HK-2 (cell line): ENCODE results near the gene HS3ST4.
A peak's percentile ranks its signal among the peaks of the same experiment; 100 is the strongest.
"Not testable (repeated sequence)": the region's sequence is repeated elsewhere in the genome, so short reads cannot be mapped to it uniquely, and the experiment has no call there.

Experiments used
- DNase-seq: peaks from one replicate; pipeline ENCODE4 v3.0.0-alpha.2; 2018; ENCODE audit not compliant: unreplicated experiment

HS3ST4 gene

GRCh38 chr16:25730396-25730795 is 38.6 kb downstream of the HS3ST4 start:
- no peak for DNase-seq

DNA sequence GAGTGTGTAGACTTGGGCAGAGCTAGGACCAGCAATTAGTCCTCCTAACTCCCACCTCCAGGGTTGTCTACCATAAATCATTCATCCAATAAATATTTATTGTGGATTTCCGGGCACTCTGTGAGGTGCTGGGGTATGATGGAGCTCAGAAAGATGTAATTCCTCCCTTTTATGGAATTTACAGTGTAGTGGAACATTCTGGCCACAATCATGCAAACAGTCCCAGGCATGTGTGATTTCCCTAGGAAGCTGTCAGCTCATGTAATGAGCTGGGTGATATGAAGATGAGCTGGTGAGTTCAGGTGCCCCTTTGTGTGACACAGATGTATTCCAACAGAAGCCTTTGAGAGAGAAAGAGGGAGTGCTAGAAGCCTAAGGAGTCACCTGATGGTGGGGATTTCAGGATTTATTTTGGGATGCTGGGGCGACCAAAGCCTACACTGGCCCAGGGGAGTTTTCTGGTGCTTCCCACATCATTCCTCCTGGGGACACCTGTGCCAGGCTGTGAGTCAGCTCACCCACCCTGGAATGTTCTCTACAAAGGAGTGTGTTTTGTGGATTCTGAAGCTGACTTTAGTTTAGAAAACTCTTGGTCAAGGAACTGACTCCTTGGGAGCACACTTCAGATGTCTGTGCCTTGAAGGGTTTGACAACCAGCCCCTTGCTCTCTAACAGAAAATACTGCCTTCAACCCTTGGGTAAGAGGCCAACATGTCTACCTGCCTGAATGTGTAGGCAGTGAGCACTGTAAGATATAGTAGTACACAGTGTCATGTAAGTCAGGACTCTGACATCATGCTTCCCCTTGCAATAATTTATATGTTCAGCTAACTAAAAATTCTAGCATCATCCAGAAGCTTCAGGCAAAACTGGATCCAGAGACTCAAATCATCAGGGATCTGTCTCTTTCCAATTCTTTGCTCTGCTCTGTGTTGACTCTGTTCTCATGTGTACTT is 42.9 kb downstream of the HS3ST4 start:
- DNase-seq: no peak

DNA sequence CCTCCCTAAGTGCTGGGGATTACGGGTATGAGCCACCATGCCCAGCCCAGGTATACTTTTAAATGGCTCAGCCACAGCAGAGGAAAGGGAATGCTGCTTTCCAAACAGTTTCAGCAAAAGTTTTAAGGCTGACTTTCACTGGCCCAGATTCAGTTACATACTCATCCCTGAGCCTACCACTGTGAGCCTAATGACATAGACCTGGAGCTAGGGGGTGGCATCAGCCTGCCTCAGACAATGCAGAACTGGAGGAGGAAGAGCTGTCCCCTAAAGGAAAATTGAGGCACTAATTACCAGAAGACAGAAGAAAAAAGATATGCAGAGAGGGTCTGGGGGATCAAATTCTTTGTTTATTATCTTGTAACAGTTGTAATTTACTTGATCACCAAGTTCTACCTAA is 43.9 kb downstream of the HS3ST4 start:
- no peak for DNase-seq

DNA sequence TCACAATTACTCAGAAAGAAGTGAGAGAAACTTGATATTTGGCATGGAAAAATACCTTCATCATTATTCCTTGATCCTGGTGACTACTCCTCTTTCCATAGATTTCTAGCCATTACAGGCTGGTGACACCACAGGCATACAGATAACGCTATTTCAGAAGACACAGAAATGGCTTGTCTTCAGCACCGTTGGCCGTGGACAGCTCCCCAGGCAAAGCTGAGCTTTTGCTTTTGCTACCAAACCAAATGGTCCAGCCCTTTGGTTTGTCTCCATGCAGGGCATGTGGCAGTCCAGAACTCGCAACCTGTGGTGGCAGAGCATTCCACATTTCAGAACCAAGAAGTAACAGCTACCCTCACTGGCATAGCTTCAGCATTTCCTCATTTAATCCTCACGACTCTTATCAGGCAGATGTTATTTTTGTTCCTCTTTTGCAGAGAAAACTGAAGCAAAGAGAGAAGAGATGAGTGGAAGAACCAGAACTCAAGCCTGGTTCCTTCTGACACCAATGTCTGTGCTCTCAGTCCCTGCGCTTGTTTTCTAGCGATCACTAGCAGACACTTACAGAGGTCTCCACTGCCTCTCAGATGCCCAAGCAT is 55.5 kb downstream of the HS3ST4 start:
- peak; percentile 11 for DNase-seq

DNA sequence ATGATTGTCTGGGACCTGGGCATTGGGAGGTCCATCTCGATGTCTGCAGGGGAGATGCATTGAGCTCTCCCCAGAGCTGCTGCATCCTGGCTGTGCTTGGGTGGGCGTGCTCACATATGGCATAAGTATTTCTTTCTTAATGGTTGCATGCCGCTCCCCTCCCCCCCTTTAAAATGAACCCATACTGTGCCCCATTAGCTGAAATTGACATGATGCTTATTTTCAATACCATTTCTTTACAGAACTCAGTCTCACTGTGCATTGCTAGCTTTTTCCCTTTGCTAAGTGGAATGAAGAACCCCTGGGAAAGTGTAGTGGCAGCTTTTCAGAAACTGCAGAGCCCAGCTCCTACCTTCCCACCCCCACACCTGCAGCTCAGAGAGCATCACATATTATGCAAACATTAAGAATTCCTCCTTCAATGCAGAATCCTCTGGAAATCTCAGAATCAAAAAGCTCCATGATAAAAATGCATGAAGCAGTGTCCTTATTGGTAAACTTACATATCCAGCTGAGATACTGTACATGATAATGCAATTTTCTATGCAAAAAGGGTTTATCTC is 56.4 kb downstream of the HS3ST4 start:
- no peak for DNase-seq

- no peak for DNase-seq
Measured at GRCh38 chr16:25750488-25751216, 58.9 kb downstream of the HS3ST4 start.

DNA sequence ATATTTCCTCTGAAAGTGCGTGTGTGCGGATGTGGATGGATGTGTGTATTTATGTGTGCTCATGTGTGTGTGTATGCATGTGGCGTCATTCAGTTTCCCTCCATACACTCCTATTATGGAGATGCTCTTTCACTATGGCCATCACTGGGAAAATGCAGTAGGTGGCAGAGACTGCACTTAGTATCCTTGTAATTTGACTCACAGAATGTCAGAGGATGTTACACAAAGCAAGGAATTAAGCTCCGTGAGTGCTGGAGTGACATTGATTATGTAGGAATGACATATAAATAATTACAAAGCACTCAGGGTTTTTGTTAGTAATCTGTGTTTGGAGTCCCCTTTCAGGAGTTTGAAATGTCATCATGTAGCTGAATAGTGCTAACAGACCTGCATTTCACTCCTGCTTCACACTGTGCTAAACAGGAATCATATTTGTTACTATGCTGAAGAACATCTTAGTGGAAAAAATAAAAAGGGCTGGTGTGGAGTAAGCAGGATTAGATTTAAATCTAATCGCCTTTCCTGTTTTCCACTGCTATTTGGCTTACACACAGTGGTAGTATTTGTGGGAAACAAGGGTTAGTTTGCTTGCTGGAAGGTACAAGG is 59.6 kb downstream of the HS3ST4 start:
- DNase-seq: no peak

- DNase-seq: no peak
Measured at GRCh38 chr16:25764466-25764865, 72.7 kb downstream of the HS3ST4 start.

DNA sequence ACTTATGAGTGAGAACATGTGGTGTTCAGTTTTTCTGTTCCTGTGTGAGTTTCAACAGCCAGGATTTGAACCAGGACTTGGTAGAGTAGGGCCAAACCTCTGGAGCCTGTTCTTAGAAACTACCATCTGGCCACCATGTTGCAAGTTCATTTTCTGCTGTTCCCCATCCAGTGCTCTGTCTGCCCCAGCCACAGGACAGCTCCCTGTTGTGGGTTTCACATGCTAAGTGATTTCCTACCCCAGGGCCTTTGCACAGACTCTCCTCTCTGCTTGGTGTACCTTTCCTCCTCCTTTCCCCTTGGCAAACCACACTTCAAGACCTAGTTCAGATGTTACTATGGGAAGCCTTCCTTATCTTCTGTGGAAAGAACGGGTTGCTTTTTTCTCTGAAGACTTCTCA is 79.5 kb downstream of the HS3ST4 start:
- no peak for DNase-seq

DNA sequence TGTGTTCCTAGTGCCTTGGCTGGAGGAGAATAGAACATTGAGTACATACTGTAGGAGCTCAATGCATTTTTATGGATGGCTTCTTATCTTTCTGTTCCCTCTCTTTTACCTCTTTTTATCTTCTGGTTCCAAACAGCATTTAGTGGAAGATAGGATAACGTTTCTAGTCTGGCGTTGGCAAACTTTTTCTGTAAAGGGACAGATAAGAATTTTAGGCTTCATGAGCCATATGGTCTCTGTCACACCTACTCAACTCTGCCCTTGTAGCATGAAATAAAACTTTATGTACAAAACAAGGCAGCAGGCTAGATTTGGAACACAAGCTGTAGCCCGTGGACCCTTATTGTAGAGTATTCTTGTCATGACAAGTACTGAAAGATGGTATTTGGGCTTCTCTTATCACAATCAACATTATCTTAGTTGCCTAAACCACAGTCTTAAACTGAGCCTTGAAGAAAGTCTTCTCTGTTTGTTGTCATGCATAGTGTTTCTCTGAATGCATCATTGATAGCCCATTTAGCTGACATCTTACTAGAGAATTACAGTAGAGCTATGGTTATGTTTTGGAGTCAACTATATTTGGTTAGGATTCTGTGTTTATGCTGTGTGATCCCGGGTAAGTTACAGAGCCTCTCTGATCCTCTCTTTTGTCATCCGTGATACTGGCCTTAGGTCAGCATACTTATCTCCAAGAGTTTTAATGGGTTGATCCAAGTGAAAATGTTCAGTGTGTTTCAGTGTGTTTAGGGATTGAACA is 80.2 kb downstream of the HS3ST4 start:
- DNase-seq: no peak

GRCh38 chr16:25776214-25776613 is 84.5 kb downstream of the HS3ST4 start:
- not testable (repeated sequence) for DNase-seq

DNA sequence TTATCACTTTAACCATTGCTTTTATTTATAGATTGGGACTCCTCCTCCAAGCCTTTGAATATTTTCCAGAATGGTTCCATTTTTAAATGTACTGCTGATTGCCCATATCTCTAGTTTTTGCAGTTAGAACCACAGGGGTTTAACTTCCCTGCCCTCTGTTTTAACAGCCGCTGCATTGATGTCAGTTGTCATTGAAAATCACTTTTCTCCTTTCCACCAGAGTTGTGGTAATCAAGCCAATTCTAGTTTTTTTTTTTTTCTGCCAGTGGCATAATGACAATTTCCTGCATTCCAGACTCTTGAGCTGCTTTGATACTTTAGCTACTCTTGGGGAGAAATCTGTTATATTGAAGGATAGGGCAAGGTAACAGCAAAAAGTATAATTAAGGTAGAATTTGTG is 91.5 kb downstream of the HS3ST4 start:
- no peak for DNase-seq

DNA sequence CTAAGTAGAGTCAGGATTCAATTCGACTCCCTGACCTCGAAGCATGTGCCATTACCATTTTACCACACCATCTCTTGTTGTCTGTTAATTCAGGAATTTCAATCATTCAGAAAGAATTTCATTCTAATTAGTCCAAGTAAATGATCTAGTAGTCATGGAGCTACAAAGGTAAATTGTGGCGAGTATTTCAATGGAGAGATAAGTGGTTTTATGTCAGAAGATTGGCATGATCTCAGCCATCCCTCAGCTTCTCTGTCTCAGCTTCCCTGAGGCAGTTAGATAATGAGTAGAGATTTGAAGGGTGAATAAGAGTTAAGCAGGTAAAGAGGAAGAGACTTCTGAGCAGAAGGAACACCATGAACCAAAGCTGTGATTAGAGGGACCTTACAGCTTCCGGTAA is 93.6 kb downstream of the HS3ST4 start:
- no peak for DNase-seq

GRCh38 chr16:25786748-25787147 is 95.0 kb downstream of the HS3ST4 start:
- DNase-seq: no peak

DNA sequence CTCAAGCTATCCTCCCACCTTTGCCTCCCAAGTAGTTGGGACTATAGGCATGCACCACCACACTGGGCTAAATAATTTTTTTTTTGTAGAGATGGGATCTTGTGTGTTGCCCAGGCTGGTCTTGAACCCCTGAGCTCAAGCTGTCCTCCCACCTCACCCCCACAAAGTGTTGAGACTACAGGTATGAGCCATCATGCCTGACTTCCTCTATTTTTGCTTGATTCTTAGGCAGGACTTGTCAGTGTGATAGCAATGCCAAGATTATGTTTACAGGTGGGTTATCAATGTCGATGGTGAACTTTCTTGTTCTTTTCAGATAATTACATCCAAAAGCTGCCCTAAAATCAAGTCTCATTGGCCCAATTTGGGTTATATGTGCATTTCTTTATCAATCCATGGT is 96.9 kb downstream of the HS3ST4 start:
- no peak for DNase-seq

DNA sequence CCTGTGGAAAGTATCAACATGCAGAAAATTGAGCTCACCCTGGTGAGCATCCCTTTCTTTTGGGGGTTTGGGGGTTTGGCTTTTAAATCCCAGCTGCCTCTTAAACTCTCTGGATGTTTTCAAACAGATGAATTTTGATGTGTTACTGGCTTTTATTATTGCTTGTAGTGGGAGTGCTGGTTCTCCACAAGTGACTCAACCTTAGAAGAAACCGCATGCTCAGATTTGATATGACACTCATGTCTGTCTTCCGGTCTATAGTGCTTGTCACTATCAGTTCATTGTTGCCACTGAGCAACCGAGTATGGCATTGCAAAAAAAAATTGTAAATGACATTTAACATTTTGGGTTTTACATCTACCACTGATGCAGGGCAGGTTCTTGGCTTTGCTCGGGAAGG is 104.5 kb downstream of the HS3ST4 start:
- DNase-seq: no peak

DNA sequence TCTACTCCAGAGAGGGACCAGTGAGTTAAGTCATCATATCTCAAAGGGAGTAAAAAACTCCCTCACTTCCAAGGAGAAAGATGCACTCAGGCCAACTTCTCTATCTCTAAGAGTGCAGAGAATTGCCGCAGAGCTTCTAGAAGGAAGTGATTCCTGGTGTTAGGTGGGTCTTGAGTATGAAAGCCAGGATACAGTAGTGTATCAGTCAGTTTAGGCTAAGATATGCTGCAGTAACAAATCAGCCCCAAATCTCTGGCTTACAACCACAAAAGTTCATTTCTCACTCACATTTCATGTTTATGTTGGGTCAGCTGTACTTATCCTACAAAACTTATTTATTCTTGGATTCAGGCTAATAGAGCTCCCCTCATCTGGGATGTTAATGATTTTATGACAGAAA is 106.3 kb downstream of the HS3ST4 start:
- no peak for DNase-seq

- no peak for DNase-seq
Measured at GRCh38 chr16:25799816-25800215, 108.1 kb downstream of the HS3ST4 start.

DNA sequence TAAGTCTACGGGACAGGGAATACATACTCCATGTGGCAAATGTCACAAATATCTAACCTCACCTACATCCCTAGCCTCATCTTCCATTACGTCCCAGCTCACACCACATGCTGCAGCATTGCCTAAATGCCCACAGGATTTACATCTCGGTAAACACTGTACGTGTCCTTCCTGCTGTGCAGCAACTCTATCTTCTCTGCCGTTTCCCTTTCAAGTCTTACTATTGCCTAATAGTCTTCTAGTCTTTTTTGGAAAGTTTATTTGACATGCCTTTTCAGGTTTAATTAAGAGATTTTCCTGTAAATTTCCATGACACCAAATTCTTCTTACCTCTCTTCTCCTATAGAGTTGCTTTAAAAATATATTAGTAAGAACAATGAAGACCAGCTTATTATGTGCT is 120.5 kb downstream of the HS3ST4 start:
- no peak for DNase-seq

DNA sequence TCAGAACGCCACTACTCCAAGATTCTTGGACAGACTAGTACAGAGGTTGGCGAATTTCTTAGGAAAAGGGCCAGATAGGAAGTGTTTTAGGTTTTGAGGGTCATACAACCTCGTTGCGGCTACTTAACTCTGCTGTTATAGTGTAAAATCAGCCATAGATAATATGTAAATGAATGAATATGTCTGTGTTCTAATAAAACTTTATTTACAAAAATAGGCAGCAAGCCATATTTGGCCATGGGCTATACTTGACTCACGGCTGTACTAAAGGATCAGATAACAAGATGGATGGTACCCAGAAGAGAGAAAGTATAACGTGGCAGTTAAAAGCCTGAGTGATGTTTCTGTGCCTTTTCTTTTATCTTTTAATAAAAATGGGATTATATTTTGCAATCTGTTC is 125.5 kb downstream of the HS3ST4 start:
- DNase-seq: no peak

DNA sequence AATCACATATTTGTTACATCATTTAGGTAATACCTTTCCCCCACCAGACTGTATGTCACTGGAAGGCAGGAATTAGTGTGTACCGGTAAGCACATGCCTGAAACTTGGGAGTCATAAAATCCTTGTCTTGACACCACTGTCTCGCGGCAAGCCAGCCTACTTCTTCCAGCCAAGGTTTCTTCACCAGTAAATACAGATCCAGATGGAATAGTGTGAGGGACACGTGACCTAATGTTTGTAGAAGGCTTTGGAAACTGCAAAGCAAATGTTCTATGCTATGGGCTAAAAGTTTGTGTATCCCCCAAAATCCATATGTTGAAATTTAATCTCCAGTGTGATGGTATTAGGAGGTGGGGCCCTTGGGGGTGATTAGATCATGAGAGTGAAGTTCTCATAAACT is 126.1 kb downstream of the HS3ST4 start:
- DNase-seq: no peak
